Breast epithelium (tissue), 4 donors: ENCODE data around the gene TBC1D10A. TPM values are rescaled to one million over a fixed set of nuclear protein-coding genes. Genes with fewer than 3 reads are reported as not detected.
A peak's percentile ranks its signal among the peaks of the same experiment; 100 is the strongest.

Source experiments
- DNase-seq, 2 donors: peaks; one replicate each; pipeline ENCODE4 v3.0.0-alpha.2; 2019; ENCODE audit warnings: low spot score in 2 of 2
- H3K27ac ChIP-seq, 2 donors: fragments of 200-600 bp; sonication (generic) in 1 of 2; one replicate each; pipeline ENCODE4 v1.5.1; 2016 to 2019; ENCODE audit warnings: mild to moderate bottlenecking in 1 of 2
- H3K27me3 ChIP-seq, 2 donors: fragments of 200-600 bp; sonication (generic) in 1 of 2; one replicate each; pipeline versions ENCODE4 v1.5.1 to v1.6.0; 2017 to 2019; ENCODE audit warnings: control low read depth in 1 of 2, mild to moderate bottlenecking in 1 of 2
- H3K36me3 ChIP-seq: fragments of 200-600 bp; one replicate; pipeline ENCODE4 v1.5.1; 2019
- H3K4me1 ChIP-seq, 2 donors: fragments of 200-600 bp; sonication (generic); one replicate each; pipeline ENCODE4 v1.5.1; 2016 to 2019; ENCODE audit warnings: control low read depth in 1 of 2
- H3K4me3 ChIP-seq, 3 donors: fragments of 200-600 bp; sonication (generic); 1 replicate in 2 of 3; 2 replicates in 1 of 3; pipeline ENCODE4 v1.5.1; 2016 to 2019; ENCODE audit warnings: mild to moderate bottlenecking in 3 of 3, moderate library complexity in 2 of 3
- H3K9me3 ChIP-seq, 2 donors: fragments of 200-600 bp; sonication (generic) in 1 of 2; one replicate each; pipeline ENCODE4 v1.5.1; 2016 to 2019; ENCODE audit warnings: control low read depth in 1 of 2
- CTCF ChIP-seq, 3 donors: fragments of 450-650 bp; IDR thresholded peaks; one replicate each; pipeline ENCODE4 v1.5.1; 2016 to 2017; ENCODE audit warnings: antibody characterized with exemption in 3 of 3, mild to moderate bottlenecking in 3 of 3, moderate library complexity in 3 of 3
- POLR2A ChIP-seq: fragments of 450-650 bp; IDR thresholded peaks from one replicate; pipeline ENCODE4 v1.6.1; 2016; ENCODE audit warnings: antibody characterized with exemption, mild to moderate bottlenecking, moderate library complexity
- POLR2AphosphoS5 ChIP-seq, 3 donors: sonication (generic); formaldehyde crosslinking; IDR thresholded peaks; one replicate each; pipeline ENCODE4 v1.6.1; 2017; ENCODE audit warnings: antibody characterized with exemption in 3 of 3
- intact Hi-C: fragments of 100-400 bp; cut with DNase I; formaldehyde crosslinking; loops from one replicate; pipeline ENCODE4 v1.15.1; 2023; ENCODE audit warnings: low total_unique reads
- total RNA-seq, 3 donors: library from RNA; depleted of rRNA; stranded (reverse); fragments of >200 nt; gene quantifications; one replicate each; pipeline ENCODE4 v1.1.0, GENCODE V29; 2016

Gene TBC1D10A
- total RNA-seq, 3 donors from 2014 or later, result 25.0 to 50.1 (median 32.4) TPM

GRCh38 chr22:30252411-30253204, 74.1 kb downstream of the TBC1D10A start:
- Histone ChIP-seq H3K27ac (peak overlapping the region; percentile 17 to 63), H3K4me3 (no peak overlapping the region)
- no peak for DNase-seq

DNA sequence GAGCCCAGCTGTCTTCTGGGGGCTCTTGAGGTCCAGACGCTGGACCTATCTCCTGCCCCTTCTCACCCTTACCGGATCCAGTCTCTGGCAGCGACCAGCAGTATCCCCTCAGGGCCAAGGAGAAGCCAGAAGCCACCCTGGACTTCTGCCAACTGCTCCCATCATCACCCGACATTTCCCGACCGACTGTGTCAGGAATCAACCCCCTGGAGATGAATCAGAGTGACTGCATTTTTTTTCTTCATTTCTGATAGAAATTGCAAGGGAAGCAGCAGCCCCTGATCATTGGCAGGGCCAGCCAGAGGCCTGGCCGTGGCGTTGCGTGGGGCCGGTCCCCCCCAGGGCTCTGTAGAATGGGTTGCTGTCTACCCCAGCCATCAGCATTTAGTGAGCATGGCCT, 75.0 kb downstream of the TBC1D10A start:
- peak overlapping the region in 1 of 2 donors; percentile 63 for H3K27ac ChIP-seq
- intact Hi-C loops, result no loop called here
- peaks cover 0 to 9% of the 10 kb centered on the region in 2 donors for H3K4me1 ChIP-seq

More at GRCh38 chr22:30252411-30253204, 74.1 kb downstream of the TBC1D10A start:
- H3K9me3 ChIP-seq, result no peaks in the 10 kb centered on the region
- intact Hi-C loops, result no loop called here
- TF ChIP-seq POLR2A (no peak), CTCF (IDR thresholded peaks at IDR 0.05) (no peak), POLR2AphosphoS5 (IDR thresholded peaks at IDR 0.05) (no peak)
- no peaks in the 10 kb centered on the region for H3K27me3 ChIP-seq
- H3K36me3 ChIP-seq, result no peaks in the 10 kb centered on the region
- peaks cover 0 to 6% of the 10 kb centered on the region in 2 donors for H3K4me1 ChIP-seq

DNA sequence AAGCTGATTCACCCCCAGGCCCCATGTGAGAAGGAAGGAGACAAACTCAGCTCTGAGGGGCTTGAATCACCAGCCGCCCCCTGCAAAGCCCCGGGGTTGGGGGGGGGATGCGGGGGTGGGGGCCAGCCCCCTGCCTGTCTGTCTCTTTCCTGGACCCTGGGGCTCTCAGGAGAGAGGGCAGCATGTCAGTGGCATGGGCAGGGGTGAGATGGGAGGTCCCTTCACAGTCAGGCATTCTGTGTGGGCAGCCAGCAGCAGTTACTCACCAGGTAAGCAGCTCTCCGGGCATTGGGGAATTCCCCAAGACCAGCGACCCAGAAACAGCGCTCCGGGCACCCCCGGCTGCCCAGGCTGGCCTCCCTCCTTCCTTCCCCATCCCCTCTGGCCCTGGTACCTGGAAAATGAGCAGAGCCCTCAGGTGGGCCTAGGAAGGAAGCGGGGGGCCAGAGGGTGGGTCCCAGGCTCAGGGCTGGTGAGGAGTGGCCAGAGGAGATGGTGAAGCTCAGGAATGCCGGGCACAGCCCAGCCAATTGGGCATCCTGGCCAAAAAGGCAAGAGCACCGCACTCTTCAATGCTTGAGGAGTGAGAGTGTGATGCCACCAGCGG, 76.0 kb downstream of the TBC1D10A start:
- peak overlapping the region in 1 of 2 donors; percentile 58 for H3K27ac ChIP-seq
- TF ChIP-seq POLR2A (no peak), POLR2AphosphoS5 (IDR thresholded peaks at IDR 0.05) (no peak)
- H3K9me3 ChIP-seq, result no peaks in the 10 kb centered on the region
- peak in 1 of 2 donors; percentile 70 for DNase-seq
- no peak overlapping the region for H3K4me3 ChIP-seq
- intact Hi-C loops, result no loop called here
- no peaks in the 10 kb centered on the region for H3K36me3 ChIP-seq
- H3K4me1 ChIP-seq, result peaks cover 0 to 9% of the 10 kb centered on the region in 2 donors
- no peaks in the 10 kb centered on the region for H3K27me3 ChIP-seq

More for the DNA sequence above, 75.0 kb downstream of the TBC1D10A start:
- no peak for DNase-seq
- no peaks in the 10 kb centered on the region for H3K9me3 ChIP-seq
- TF ChIP-seq CTCF (IDR thresholded peaks at IDR 0.05), result no peak
- no peak for TF ChIP-seq POLR2A
- TF ChIP-seq POLR2AphosphoS5 (IDR thresholded peaks at IDR 0.05), result no peak
- no peak overlapping the region for H3K4me3 ChIP-seq
- H3K27me3 ChIP-seq, result no peaks in the 10 kb centered on the region
- no peaks in the 10 kb centered on the region for H3K36me3 ChIP-seq

GRCh38 chr22:30250039-30250565, 76.6 kb downstream of the TBC1D10A start:
- H3K4me3 ChIP-seq, result no peak overlapping the region
- no peaks in the 10 kb centered on the region for H3K9me3 ChIP-seq
- no peaks in the 10 kb centered on the region for H3K27me3 ChIP-seq
- intact Hi-C loops, result no loop called here
- no peaks in the 10 kb centered on the region for H3K36me3 ChIP-seq
- DNase-seq, result no peak
- H3K4me1 ChIP-seq, result peaks cover 0 to 9% of the 10 kb centered on the region in 2 donors
- TF ChIP-seq CTCF (IDR thresholded peaks at IDR 0.05) (no peak), POLR2AphosphoS5 (IDR thresholded peaks at IDR 0.05) (no peak), POLR2A (no peak)
- H3K27ac ChIP-seq, result no peak overlapping the region

DNA sequence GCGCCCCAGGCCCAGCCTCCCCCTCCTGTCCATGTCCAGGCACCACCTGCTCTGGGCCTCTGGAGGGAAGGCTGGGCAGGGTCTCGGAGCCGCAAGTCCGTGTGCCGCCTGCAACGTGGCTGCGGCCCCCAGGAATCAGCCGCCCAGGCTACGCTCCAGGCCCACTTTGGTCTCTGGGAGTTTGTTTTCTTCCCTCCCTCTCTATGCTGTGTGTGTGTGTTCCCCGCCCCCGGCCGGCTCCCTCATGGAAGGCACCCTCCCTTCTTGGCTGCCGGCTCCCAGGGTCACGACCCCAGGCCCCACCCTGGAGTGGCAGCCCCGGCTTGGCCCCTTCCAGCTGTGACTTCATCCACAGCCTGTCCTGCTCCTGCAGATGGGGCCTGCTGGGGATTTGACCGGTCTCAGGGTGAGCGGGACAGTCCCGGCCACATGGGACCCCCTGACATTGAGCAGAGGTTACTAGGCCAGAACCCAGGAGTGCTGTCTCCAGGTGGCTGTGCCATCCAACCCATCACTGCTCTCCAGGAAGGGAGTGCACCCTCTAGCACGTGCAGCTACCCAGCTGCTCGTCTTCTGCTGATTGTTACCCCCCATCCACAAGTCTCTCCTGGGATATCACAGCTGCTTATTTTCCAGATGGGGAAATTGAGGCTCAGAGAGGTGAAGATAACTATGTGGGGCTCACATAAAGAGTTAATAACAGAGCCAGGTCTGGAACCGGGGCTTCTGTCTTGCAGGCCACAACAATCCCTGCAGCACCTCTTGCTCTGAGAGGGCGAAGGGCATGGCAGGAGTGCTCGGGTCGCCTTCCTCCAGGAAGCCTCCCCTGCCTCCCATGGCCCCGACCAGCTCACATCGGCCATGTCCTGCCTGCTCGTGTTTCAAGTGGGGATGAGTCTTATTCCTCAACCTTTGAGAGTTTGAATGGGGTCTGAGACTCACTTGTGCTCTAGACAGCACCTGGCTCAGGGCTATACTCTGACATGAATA, 77.4 kb downstream of the TBC1D10A start:
- peak overlapping the region in 1 of 2 donors; percentile 48 for H3K27ac ChIP-seq
- peaks cover 0 to 9% of the 10 kb centered on the region in 2 donors for H3K4me1 ChIP-seq
- TF ChIP-seq CTCF (IDR thresholded peaks at IDR 0.05) (no peak), POLR2AphosphoS5 (IDR thresholded peaks at IDR 0.05) (no peak), POLR2A (no peak)
- no peaks in the 10 kb centered on the region for H3K9me3 ChIP-seq
- H3K4me3 ChIP-seq, result peak overlapping the region in 2 of 3 donors; percentile 14 to 31
- H3K27me3 ChIP-seq, result no peaks in the 10 kb centered on the region
- DNase-seq, result no peak
- intact Hi-C loops, result no loop called here
- no peaks in the 10 kb centered on the region for H3K36me3 ChIP-seq
